NT2/D1 (cell line): Measurements from ENCODE around the gene MAD1L1.

Experiments used
- YY1 ChIP-seq: IDR thresholded peaks from 2 replicates; pipeline ENCODE4 v1.6.1; 2011; ENCODE audit not compliant: insufficient read length, insufficient read depth
- ZNF274 ChIP-seq: IDR thresholded peaks from 2 replicates; pipeline ENCODE4 v1.6.1; 2011; ENCODE audit warnings: mild to moderate bottlenecking, low read depth, low read length

- no peak for TF ChIP-seq YY1
- no peak for TF ChIP-seq ZNF274
Measured at GRCh38 chr7:1889556-1890181, 343.1 kb downstream of the MAD1L1 start.
